CD4-positive, alpha-beta T cell treated with Interleukin-12 subunit alpha and Interleukin-12 subunit beta, for 1 hour (primary cell): ENCODE measurements around the gene B3GNT2.

ENCODE experiments used
- DNase-seq: peaks from one replicate; pipeline ENCODE4 v3.0.0-alpha.2; 2020

B3GNT2 gene

GRCh38 chr2:62206024-62206423 lies 10.1 kb downstream of the B3GNT2 start:
- no peak for DNase-seq

DNA sequence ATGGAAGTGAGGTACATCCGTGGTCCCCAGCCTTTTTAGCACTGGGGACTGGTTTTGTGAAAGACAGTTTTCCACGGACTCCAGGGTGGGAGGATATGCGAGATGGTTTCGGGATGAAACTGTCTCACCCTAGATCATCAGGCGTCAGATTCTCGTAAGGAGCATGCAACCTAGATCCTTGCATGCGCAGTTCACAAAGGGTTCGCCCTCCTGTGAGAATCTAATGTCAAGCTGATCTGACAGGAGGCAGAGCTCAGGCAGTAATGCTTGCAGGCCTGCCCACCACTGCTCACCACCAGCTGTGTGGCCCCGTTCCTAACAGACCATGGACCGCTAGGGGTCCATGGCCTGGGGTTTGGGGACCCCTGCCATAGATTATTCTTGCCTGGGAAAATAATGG lies 11.6 kb downstream of the B3GNT2 start:
- no peak for DNase-seq

- DNase-seq: no peak
Observed at GRCh38 chr2:62208074-62208757, 12.3 kb downstream of the B3GNT2 start.

DNA sequence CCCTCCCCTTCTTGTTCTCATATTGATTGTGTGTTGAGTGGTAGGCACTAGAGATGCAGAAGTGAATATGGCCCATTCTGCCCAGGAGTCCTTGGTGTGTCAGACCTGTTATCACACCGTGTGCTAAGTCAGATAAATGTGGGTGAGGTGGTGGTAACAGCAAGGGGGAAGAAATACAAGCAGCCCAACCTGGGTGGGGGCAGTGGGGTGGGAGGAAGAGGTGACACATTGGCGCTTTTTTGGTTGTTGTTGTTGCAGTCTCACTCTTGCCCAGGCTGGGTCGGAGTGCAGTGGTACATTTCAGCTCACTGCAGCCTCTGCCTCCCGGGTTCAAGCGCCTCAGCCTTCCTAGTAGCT lies 12.8 kb downstream of the B3GNT2 start:
- DNase-seq: peak; percentile 57

DNA sequence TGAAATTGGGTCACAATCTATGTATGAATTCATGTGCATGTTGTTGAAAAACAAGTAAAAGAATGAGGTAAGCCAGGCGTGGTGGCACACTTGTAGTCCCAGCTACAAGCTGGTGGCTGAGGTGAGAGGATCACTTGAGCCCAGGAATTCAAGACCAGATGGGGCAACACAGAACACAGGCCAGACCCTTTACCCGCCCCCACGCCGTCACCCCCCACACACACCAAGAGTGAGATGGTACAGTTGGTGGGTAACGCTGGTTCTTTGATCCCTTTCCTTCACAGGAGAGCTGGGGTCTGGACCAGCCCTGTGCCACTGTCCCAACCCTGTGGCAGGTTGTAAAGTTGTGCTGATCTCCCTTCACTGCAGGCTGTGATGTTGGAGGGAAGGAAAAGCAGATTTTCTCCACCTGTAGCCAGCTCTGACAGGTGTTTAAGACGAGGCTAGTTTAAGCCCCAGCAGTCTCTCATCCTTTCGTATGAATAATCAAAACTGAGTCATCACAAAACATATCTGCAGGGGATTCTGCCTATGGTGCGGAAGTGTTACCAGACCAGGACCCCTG lies 13.6 kb downstream of the B3GNT2 start:
- DNase-seq: no peak

- DNase-seq: no peak
Observed at GRCh38 chr2:62215306-62216064, 19.6 kb downstream of the B3GNT2 start.

DNA sequence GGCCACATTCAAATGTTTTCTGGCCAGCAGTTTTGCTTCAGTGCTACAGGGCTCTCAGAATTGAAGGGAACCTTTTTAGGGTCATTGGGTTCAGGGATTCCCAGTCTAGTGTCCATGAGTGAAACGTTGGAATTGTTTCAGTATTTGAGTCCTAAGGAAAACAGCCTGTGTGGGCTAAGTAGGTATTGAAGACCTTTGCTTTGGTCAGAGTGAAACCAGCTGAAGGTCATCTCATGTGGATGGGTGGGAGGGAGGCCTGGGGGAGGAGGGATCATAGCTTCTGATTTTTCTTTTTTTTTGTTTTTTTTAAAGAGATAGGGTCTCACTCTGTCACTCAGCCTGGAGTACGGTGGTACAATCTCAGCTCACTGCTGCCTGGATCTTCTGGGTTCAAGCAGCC lies 20.2 kb downstream of the B3GNT2 start:
- no peak for DNase-seq

DNA sequence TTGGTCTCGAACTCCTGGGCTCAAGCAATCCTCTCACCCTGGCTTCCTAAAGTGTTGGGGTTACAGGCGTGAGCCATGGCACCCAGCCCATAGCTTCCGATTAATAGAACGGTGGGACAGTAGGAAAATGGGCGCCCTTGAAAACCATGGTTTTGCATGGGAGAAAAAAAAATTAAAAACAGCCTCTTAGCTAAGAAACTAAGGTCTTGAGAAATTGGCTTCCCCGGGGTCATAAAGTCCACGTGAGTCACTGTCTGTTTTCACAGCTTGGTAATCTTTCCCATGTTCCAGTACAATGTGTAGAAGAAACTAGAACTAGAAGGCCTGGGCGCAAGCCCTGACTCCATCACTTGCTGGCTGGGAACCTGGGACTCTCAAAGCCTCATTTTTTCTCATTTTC lies 20.7 kb downstream of the B3GNT2 start:
- no peak for DNase-seq

DNA sequence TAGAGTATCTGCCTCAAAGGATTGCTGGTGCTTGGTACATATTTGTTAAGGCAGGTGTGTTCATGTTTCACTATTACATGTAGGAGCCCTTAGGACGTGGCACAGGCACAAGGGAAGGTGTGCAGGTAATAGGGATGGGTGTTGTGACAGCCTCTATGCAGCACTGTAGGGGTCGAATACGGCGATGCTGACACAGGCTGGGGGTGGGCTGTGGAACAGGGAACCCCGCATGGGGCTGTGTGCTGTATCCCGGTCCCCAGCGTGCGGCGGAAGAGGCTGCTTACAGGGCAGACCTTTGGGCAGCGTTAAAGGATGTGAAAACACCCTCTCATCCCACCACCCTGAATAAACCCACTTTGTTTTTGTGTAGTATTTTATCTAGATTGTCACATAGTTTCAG lies 21.5 kb downstream of the B3GNT2 start:
- DNase-seq: no peak

DNA sequence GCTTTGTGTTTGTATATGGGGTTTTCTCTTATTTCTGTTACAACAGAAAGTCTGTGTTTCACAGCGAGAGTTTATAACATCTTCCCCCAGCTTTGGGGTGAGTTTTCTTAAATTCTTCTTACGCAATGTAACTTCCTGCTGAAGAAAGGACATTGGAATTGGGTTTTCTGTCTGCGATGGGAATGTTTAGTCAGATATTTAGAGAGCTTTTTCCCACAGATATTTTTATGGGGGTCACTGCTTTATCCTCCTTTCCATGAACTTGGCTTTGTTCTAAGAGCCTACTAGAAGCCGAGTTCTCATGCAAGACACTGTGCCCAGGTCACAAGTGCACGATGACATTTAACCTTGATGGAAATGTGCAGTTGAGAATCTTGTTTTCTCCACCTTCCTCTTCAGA lies 22.1 kb downstream of the B3GNT2 start:
- DNase-seq: no peak

DNA sequence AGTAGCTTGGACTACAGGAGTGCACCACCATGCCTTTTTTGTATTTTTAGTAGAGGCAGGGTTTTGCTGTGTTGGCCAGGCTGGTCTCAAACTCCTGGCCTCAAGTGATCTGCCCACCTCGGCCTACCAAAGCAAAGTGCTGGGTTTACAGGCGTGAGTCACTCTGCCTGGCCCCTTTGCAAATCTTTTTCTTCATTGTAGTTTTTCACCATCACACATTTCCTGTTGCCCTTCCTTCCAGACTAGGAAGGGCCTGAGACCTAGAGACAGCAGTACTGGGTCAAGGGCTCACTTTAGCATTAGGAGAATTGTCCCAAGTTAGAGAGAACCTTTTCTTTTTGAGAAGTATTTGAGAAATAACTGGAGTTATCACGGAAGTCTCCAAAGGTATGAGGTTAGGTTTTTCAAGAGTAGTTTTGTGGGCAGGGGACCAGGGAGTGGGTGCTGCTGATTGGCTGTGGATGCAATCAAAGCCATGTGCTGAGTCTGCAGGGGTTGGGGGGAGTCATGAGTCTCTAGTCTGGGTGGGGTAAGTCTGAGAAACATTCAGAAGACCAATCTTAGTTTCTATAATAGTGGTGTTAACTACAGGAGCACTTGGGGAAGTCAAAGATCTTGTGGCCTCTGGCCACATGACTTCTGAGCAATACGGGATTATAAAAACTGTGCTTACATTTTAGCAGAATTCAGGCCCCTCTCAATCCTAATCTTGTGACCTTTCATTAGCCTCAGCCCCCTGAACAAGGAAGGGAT lies 23.7 kb downstream of the B3GNT2 start:
- no peak for DNase-seq

DNA sequence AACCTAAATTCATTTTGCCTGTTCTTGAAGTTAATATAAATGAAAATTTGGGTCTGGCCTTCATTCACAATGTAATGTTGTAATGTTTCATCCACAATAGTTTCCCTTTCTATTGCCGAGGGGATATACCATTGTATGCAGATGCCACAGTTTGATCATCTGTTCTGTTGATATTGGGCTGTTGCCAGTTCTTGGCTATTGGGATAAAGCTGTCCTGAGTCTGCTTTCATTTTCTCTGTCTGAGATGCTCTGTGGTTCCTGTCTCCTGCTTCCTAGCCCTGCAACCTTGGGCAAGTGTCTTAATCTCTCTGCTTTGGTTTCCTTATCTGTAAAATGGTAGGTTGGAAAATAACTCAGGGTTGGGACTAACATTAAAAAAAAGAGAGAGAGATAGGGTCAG lies 25.2 kb downstream of the B3GNT2 start:
- DNase-seq: no peak

DNA sequence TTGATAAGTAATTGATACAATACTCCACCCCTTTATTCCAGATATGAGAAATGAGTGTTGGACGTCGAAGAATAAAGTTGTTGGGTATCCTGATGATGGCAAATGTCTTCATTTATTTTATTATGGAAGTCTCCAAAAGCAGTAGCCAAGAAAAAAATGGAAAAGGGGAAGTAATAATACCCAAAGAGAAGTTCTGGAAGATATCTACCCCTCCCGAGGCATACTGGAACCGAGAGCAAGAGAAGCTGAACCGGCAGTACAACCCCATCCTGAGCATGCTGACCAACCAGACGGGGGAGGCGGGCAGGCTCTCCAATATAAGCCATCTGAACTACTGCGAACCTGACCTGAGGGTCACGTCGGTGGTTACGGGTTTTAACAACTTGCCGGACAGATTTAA lies 26.3 kb downstream of the B3GNT2 start:
- DNase-seq: no peak

DNA sequence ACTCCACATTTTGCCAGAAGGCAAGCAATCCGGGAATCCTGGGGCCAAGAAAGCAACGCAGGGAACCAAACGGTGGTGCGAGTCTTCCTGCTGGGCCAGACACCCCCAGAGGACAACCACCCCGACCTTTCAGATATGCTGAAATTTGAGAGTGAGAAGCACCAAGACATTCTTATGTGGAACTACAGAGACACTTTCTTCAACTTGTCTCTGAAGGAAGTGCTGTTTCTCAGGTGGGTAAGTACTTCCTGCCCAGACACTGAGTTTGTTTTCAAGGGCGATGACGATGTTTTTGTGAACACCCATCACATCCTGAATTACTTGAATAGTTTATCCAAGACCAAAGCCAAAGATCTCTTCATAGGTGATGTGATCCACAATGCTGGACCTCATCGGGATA lies 26.8 kb downstream of the B3GNT2 start:
- peak; percentile 58 for DNase-seq

GRCh38 chr2:62224976-62225375 lies 29.1 kb downstream of the B3GNT2 start:
- no peak for DNase-seq

DNA sequence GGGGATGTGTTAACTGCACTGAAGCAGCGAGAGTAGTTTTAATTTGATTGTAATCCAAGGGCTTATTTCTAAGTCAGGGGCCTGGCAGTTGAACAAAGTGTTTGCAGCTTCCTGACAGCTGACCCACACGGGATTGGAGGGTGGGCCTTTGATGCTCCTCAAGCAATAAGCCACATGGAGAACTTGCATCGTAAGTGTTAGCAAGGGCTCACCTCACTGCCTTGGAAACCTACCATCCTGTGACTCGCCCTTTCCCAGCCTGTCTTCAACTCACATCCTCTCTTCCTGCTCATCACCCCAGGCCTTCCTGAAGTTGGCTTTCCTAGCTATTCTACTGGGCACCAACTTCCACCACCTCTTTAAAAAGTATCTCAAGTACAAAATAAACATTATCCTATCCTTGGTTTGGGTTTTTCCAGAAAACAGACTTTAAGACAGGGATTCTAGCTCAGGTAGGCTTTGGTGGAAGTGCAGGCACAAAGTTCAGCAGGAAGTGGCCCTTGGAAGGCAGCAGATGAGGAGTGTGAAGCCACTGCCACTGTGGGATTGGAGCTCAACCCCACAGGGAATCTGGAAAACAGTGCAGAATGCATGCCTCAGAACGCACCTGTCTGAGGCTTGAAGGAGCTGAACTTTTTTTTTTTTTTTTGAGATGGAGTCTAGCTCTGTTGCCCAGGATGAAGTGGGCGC lies 31.6 kb downstream of the B3GNT2 start:
- DNase-seq: no peak

DNA sequence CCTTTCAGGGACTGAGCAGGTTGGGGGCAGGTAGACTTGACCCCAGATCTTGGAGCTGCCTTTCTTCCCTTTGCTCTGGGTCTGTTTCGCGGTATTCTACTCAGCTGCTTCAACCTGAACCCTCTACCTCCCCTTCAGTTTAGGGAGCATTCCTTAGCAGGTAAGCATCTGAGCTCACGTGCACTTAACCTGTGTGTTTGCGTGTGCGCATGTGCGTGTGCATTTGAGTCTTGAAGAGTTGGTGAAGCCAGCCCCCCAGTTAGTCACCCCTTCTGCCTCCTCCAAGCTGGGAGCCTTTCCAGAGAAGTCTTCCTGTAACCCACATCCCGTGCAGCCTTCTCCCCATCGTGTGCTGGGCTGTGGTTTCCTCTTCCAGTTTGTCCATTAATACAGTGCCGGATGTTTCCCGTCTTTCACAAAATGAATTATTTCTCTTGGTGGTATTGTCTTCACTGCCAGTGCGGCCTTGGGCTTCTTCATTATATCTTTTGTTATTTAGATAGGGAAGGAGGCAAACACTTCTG lies 33.2 kb downstream of the B3GNT2 start:
- DNase-seq: no peak

DNA sequence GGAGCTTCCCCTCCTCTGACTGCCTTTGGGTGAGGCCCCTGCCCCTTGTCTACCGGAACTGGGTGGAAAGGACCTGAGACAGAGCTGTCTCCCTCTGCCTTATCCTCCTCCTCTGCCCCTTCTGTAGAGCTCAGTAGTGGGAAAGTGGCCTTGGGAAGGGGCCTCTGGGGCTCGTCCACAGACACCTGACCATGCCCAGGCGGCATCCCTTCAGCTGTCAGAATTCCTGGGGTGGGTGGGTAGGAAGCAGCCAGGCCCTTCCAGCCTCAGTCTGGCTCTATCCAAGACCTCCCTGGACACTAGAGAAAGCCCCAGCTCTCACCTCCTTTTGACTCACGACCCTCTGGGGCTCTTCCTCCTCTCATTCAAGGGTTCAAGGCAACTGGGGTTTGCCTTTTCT lies 35.6 kb downstream of the B3GNT2 start:
- DNase-seq: no peak

DNA sequence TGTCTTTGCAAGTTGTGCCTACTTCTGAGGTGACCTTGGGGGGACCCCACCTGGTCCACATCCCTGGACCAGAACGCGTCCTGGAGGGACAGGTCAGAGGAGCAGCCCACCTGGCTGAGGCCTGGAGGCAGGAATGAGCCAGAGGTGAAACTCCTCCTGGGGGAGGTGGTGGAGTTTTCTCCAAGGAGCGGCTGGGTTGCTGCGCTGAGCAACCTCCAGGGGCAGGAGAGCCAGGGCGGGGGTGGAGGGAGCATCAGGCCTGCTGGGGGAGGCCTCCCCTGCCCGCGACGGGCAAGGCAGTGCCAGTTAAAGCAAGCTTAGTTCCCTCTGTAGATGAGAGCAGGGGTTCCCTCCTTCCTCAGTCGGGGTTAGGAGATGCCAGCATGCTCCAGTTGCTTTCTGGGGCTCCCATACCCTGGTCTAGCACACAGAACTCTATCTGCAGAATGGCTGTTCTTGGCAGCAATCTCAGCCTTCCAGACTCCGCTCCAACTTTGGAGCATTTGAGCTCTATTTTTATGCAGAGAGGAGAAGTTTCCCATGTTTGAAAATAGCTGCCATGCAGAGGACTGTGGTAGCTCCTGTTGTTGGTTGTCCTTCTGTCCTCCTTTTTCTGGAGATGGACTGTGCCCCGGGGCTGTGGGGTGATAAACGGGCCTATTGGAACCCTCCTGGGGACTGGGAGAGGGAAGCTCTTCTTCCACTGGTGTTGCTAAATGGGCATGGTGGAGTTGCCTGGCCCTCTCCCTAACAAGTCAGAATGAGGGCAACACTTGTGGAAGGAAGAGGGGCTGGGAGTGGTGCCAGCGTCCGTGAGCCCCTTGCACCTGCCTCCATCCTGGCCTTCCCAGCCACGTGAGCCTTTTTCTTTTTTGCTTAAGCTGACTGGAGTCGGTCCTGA lies 39.1 kb downstream of the B3GNT2 start:
- DNase-seq: no peak

DNA sequence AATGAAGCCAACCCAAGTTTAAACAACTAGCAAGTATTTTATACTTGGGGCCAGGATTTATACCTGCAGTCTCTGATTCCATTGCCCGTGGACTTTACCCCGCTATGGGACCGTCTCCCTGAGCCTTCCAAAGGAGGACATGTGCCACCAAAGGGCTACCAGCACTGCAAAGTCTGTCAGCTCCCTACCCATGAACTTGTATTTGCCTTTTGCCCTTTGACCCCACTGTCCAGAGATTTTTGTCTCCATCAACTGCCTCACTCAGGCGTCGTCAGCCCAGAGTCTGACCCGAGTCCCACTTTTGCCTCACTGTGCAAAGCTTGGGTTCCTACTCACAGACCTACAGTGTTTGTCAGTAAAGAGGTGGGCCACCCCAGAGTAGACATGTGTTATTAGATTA lies 40.6 kb downstream of the B3GNT2 start:
- DNase-seq: no peak

DNA sequence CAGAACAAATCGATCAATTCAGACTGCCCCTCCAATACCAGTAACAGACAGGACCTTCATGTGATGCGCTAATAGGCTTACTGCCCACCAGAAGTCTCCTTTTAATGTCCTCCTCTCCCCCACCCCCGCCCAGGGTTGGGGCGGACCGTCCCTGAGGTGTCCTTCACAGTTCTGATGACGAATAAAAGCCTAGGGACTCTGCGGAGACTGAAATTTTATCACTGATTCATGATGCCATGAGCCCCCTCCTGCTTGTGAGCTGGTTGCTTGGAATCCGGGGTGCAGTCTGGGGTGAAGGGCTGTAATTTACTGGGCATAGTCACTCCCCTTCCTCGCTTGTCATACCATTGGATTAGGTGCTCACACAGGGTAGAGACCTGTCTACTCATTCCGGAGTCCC lies 42.3 kb downstream of the B3GNT2 start:
- DNase-seq: no peak

DNA sequence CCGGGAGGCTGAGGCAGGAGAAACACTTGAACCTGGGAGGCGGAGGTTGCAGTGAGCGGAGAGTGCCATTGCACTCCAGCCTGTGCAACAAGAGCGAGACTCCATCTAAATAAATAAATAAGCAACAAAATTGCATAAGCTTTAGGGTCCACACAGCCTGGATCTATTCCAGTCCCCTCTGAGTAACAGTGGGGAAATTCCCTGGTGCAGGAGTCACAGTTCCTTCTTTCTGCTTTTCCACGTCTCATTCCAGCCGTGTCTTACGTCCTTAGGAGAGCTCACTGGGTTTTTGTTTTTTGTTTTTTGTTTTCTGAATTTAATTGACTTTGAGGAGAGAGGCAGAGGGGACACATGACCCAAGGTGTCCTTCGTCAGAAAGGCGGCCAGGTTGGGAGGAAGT lies 44.6 kb downstream of the B3GNT2 start:
- no peak for DNase-seq
